Measurements from ENCODE around the gene FOXO6. TPM values are rescaled to one million over a fixed set of nuclear protein-coding genes. Genes with fewer than 3 reads are reported as not detected.

FOXO6 gene
- total and polyA plus RNA-seq, 2 donors from 2014 or later: 0.47 to 1.0 TPM

DNA sequence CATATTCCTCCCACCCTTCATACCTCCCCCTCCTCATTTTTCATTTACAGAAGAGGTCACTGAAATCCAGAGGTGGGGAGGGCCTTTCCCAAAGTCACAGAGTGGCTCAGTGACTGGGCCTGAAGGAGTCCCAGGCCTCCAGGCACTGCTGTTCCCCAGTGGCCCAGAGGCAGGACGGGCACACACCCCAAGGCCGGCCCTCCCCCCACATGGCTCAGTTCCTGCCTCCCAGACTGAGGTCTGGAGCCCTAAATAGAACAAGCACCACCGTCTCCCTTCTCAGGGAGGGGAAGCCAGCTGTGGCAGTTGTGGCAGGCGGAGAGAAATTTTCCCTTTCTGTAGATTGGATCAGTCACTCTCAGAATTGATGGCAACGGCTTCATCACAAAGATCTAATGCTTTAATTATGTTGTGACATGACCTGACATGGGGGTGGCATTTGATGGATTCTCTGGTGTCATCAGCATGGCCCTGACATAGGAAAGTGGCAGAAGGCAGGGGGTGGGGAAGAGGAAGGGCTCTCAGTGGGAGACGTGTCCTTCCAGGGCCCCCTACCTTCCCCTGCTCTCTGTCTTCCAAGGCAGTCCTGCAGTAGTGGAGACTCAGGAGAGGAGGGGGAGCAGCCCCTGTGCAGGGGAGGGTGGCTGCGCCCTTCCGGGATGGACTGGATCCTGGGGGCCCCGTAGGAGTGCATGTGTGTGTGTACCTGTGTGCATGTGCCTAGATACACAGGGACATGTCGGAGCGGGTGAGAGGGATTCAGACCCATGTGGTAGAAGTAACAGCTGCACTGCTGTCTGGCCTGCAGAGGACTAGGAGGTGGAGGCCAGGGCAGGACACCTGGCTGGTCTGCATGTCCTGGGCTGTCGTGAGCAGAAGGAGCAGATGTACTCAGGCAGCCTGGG lies 41.2 kb upstream of the FOXO6 start:
- H3K27me3 ChIP-seq (ENCODE audit: control insufficient read depth, insufficient read depth, low read length): no peaks in the 10 kb centered on the region
- no peaks in the 10 kb centered on the region for H3K4me1 ChIP-seq (ENCODE audit: control insufficient read depth in 2 of 3, insufficient read depth in 2 of 3, low read depth in 1 of 3, low read length in 3 of 3)
- H3K4me3 ChIP-seq (ENCODE audit: low read length in 3 of 3): no peak overlapping the region
- DNase-seq: no peak
- H3K36me3 ChIP-seq (ENCODE audit: control insufficient read depth in 2 of 3, insufficient read depth in 3 of 3, low read length in 3 of 3): no peaks in the 10 kb centered on the region
- no peaks in the 10 kb centered on the region for H3K9me3 ChIP-seq (ENCODE audit: control insufficient read depth in 2 of 3, insufficient read depth in 1 of 3, low read length in 3 of 3)
- no peak overlapping the region for H3K27ac ChIP-seq (ENCODE audit: low read depth in 2 of 2, low read length in 2 of 2)
- no peak overlapping the region for H3K9ac ChIP-seq (ENCODE audit: low read length in 3 of 3)
- TF ChIP-seq, protein P1, sequence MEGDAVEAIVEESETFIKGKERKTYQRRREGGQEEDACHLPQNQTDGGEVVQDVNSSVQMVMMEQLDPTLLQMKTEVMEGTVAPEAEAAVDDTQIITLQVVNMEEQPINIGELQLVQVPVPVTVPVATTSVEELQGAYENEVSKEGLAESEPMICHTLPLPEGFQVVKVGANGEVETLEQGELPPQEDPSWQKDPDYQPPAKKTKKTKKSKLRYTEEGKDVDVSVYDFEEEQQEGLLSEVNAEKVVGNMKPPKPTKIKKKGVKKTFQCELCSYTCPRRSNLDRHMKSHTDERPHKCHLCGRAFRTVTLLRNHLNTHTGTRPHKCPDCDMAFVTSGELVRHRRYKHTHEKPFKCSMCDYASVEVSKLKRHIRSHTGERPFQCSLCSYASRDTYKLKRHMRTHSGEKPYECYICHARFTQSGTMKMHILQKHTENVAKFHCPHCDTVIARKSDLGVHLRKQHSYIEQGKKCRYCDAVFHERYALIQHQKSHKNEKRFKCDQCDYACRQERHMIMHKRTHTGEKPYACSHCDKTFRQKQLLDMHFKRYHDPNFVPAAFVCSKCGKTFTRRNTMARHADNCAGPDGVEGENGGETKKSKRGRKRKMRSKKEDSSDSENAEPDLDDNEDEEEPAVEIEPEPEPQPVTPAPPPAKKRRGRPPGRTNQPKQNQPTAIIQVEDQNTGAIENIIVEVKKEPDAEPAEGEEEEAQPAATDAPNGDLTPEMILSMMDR (IDR thresholded peaks at IDR 0.05; ENCODE audit: borderline replicate concordance, extremely low read depth, insufficient read depth): no peak
- no peak for FAIRE-seq
- intact Hi-C loops (cut with DNase I): no loop called here

DNA sequence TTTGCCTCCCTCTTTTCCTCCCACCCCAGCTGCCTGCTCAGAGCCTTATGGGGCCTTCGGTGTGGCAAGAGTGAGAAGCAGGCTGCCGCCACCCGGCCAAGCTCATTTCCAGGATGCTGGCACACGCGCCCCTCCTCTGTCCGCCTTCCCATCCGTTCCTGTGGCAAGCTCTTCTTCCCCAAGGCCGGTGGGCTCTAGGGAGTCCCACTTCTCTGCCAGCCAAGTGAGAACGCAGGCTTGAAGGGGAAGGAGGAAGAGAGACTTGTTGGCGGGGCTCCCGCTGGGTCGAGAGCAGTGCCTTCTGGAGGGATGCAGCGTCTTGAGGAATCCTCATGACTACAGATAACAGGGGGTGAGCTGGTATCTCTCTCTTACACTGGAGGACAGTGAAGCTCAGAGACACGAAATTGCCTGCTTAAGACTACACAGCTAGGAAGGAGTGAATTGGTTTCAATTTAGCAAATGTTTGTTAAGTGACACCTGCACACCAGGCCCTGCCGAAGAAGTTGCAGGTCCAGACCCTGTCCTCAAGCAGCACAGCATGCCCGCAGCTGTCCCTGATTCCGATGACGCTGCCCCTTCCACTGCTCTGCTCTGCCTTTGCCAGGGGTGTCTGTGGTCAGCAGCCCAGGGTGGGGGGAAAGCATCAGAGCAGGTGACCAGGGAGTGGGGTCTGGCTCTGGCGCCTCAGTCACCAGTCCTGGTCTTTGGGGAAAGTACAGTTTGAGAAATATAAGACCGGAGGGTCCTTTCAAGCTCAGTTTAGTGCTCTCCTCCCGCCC lies 40.1 kb upstream of the FOXO6 start:
- intact Hi-C loops (cut with DNase I): no loop called here
- FAIRE-seq (no peak), DNase-seq (no peak)

DNA sequence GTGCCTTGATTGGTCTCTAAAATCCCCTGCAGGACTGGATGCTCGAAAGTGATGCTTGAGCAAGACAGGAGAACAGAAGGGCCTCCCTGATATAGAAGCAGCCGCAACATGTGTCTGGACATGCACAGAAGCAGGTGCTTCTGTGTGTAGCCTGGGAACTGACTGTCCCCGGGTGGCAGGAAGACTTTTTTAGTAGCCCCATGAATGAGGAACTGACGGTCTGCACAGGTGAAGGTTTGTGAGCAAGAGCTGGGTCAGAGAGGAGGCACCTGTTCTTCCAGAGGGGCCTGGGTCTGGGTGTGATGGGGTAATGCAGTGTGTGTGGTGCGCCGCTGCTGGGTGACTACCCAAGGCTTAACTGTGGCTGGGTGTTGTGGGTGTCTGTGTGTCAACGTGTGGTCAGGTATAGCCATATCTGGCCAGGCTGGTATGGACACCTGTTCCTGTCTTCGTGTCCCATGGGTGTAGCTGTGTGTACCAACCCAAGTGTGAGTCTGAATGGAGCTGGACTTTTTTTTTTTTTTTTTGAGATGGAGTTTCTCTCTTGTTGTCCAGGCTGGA lies 39.1 kb upstream of the FOXO6 start:
- no peaks in the 10 kb centered on the region for H3K9me3 ChIP-seq (ENCODE audit: control insufficient read depth in 2 of 3, insufficient read depth in 1 of 3, low read length in 3 of 3)
- no peak overlapping the region for H3K27ac ChIP-seq (ENCODE audit: low read depth in 2 of 2, low read length in 2 of 2)
- no peaks in the 10 kb centered on the region for H3K4me1 ChIP-seq (ENCODE audit: control insufficient read depth in 2 of 3, insufficient read depth in 2 of 3, low read depth in 1 of 3, low read length in 3 of 3)
- DNase-seq: no peak
- no peak for FAIRE-seq
- H3K9ac ChIP-seq (ENCODE audit: low read length in 3 of 3): no peak overlapping the region
- H3K36me3 ChIP-seq (ENCODE audit: control insufficient read depth in 2 of 3, insufficient read depth in 3 of 3, low read length in 3 of 3): no peaks in the 10 kb centered on the region
- intact Hi-C loops (cut with DNase I): no loop called here
- no peaks in the 10 kb centered on the region for H3K27me3 ChIP-seq (ENCODE audit: control insufficient read depth, insufficient read depth, low read length)
- TF ChIP-seq, protein P1 (IDR thresholded peaks at IDR 0.05; ENCODE audit: borderline replicate concordance, extremely low read depth, insufficient read depth): no peak
- no peak overlapping the region for H3K4me3 ChIP-seq (ENCODE audit: low read length in 3 of 3)

More for the DNA sequence above, 40.1 kb upstream of the FOXO6 start:
- Histone ChIP-seq H3K9me3 (ENCODE audit: control insufficient read depth in 2 of 3, insufficient read depth in 1 of 3, low read length in 3 of 3) (no peaks in the 10 kb centered on the region), H3K27me3 (ENCODE audit: control insufficient read depth, insufficient read depth, low read length) (no peaks in the 10 kb centered on the region), H3K4me1 (ENCODE audit: control insufficient read depth in 2 of 3, insufficient read depth in 2 of 3, low read depth in 1 of 3, low read length in 3 of 3) (no peaks in the 10 kb centered on the region), H3K9ac (ENCODE audit: low read length in 3 of 3) (no peak overlapping the region), H3K36me3 (ENCODE audit: control insufficient read depth in 2 of 3, insufficient read depth in 3 of 3, low read length in 3 of 3) (no peaks in the 10 kb centered on the region), H3K27ac (ENCODE audit: low read depth in 2 of 2, low read length in 2 of 2) (no peak overlapping the region), H3K4me3 (ENCODE audit: low read length in 3 of 3) (no peak overlapping the region)
- TF ChIP-seq, protein P1 (IDR thresholded peaks at IDR 0.05; ENCODE audit: borderline replicate concordance, extremely low read depth, insufficient read depth): no peak

Data from kidney (tissue), 14 donors.